WERI-Rb-1 (cell line): ENCODE data around the gene MBD5.

Experiments
- DNase-seq: peaks from one replicate; pipeline ENCODE4 v3.0.0-alpha.2; 2020
- H3K27ac ChIP-seq: fragments of 250-450 bp; sonication (Bioruptor Pico); 2 replicates; pipeline ENCODE4 v1.5.1; 2020; ENCODE audit warnings: mild to moderate bottlenecking, moderate library complexity
- H3K27me3 ChIP-seq: fragments of 250-450 bp; sonication (Bioruptor Pico); 2 replicates; pipeline ENCODE4 v1.5.1; 2021; ENCODE audit warnings: mild to moderate bottlenecking, low read depth, moderate library complexity; ENCODE audit not compliant: insufficient read depth, severe bottlenecking
- H3K36me3 ChIP-seq: fragments of 250-450 bp; sonication (Bioruptor Pico); 2 replicates; pipeline ENCODE4 v1.5.1; 2020; ENCODE audit warnings: mild to moderate bottlenecking, moderate library complexity
- H3K4me3 ChIP-seq: 2 replicates; pipeline ENCODE4 v1.5.1; 2011; ENCODE audit warnings: low read depth, mild to moderate bottlenecking, control low read depth, low read length
- H3K9me3 ChIP-seq: fragments of 250-450 bp; sonication (Bioruptor Pico); 2 replicates; pipeline ENCODE4 v1.5.1; 2021; ENCODE audit warnings: mild to moderate bottlenecking, moderate library complexity; ENCODE audit not compliant: severe bottlenecking
- TF ChIP-seq, protein P1 (sequence below): IDR thresholded peaks from 2 replicates; pipeline ENCODE4 v1.5.1; 2011; ENCODE audit warnings: low read depth, mild to moderate bottlenecking, control low read depth, inconsistent platforms, low read length

The MBD5 gene

DNA sequence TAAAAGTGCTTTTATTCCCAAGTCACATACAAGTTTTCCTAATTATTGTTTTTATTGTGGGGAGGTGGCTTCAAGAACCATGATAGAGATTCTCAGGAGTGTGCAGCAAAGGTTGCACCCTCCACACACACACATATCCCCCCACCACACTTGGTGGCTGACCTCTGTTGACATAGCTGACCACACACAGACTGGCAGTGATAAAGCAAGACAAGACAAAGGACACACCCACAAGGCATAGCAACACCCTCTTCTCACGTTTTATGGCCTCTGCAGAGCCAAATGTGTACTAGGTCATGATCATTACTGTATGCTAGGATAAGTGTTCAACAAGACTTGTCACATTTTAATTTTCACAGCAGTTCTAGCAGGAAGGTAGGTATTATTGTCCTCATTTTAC is 480.7 kb downstream of the MBD5 start:
- Histone ChIP-seq H3K9me3 (no peaks in the 10 kb centered on the region), H3K27me3 (no peaks in the 10 kb centered on the region), H3K36me3 (no peaks in the 10 kb centered on the region), H3K4me3 (no peak overlapping the region), H3K27ac (no peak overlapping the region)
- TF ChIP-seq, protein P1, sequence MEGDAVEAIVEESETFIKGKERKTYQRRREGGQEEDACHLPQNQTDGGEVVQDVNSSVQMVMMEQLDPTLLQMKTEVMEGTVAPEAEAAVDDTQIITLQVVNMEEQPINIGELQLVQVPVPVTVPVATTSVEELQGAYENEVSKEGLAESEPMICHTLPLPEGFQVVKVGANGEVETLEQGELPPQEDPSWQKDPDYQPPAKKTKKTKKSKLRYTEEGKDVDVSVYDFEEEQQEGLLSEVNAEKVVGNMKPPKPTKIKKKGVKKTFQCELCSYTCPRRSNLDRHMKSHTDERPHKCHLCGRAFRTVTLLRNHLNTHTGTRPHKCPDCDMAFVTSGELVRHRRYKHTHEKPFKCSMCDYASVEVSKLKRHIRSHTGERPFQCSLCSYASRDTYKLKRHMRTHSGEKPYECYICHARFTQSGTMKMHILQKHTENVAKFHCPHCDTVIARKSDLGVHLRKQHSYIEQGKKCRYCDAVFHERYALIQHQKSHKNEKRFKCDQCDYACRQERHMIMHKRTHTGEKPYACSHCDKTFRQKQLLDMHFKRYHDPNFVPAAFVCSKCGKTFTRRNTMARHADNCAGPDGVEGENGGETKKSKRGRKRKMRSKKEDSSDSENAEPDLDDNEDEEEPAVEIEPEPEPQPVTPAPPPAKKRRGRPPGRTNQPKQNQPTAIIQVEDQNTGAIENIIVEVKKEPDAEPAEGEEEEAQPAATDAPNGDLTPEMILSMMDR: no peak
- no peak for DNase-seq

DNA sequence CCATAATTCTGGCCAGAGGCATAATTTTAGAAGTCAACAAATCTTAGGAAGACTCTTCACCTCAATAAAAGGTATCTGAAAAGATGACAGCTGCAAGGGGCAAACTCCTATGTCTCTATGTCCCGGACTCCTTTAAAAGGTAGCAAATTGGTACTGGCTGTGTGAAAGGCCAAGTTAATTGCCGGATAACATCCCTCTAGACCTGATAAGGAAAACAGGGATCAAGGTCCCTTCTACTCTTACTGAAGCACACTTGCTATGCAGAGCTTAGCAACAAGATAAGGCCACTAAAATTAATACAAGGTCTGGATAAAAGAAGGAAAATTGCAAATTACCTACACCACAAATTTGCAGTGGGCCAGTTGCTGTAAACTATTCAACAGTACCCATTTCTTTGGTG is 482.6 kb downstream of the MBD5 start:
- DNase-seq: no peak
- H3K4me3 ChIP-seq: no peak overlapping the region
- H3K27me3 ChIP-seq: no peaks in the 10 kb centered on the region
- no peaks in the 10 kb centered on the region for H3K36me3 ChIP-seq
- TF ChIP-seq, protein P1: no peak
- no peaks in the 10 kb centered on the region for H3K9me3 ChIP-seq
- no peak overlapping the region for H3K27ac ChIP-seq

DNA sequence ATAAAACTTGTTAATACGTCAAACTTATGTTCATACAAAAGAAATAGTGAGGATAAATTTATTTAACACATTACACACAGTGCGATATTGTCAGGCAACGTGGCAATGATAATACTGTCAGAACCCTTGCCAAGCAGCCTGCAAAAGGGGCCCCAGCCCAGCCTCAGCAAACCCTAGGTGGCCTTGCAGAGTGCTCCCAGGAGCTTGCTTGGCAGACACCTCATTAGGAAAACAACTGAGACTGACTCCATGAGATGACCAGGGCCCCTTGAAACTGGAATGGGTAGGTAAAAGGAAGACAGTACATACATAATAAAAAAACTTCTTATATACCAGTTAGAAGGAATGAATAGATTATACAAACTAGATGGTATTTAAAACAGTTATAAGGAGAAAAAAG is 487.1 kb downstream of the MBD5 start:
- Histone ChIP-seq H3K27ac (no peak overlapping the region), H3K4me3 (no peak overlapping the region), H3K36me3 (no peaks in the 10 kb centered on the region), H3K27me3 (no peaks in the 10 kb centered on the region), H3K9me3 (no peaks in the 10 kb centered on the region)
- TF ChIP-seq, protein P1: no peak
- no peak for DNase-seq

DNA sequence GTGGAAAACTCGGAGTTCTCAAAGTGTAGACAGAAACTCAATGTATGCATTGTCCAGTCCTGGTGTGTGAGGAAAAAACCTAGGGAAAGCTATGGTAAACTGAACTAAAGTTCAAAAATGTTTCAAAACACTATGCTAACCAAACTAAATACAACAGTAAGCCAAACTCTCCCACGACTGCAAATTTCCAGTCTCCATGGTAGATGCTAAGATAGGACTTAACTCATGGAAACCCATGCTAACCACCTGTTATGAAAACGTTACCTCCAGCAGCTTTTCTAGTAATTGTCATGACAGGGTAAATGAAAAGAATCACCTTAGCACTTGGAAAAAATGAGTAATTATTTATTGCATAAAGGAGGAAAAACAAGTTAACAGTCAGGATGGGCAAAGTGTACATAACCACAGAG is 488.0 kb downstream of the MBD5 start:
- no peaks in the 10 kb centered on the region for H3K36me3 ChIP-seq
- H3K4me3 ChIP-seq: peak overlapping the region; percentile 8; the same call in 1 of the 2 replicates
- DNase-seq: no peak
- no peaks in the 10 kb centered on the region for H3K9me3 ChIP-seq
- H3K27me3 ChIP-seq: no peaks in the 10 kb centered on the region
- TF ChIP-seq, protein P1: no peak
- no peak overlapping the region for H3K27ac ChIP-seq

DNA sequence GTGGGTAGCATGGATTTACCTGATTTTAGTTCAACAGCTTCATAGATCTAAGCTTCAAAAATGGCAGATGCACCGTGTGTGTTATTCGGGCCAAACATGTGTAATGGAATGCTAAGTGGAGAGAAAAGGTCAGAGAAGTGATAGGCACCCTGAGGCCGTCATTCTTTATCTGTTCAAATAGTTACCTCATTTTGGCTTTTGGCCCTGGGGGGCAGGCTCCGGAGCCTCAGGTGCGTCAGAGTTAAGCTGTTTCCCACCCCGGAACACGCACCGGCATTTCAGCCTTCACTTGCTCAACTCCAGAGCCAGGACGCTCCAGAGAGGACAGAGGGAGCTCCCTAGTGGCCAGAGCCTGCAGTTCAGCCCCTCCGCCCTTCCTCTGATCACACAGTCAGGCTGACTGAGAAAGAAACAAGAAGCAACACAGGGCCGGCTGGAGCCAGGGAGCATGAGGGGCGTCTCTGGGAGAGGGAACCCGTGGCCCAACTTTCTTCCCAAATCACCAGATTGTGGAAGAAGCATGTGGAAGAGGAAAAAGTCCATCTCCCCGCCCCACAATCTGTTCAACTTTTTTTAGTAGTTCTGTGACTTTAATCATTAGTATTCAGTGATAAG is 488.5 kb downstream of the MBD5 start:
- no peaks in the 10 kb centered on the region for H3K9me3 ChIP-seq
- H3K27me3 ChIP-seq: no peaks in the 10 kb centered on the region
- H3K27ac ChIP-seq: no peak overlapping the region
- TF ChIP-seq, protein P1: peak; percentile 95
- no peaks in the 10 kb centered on the region for H3K36me3 ChIP-seq
- peak overlapping the region; percentile 8; the same call in 1 of the 2 replicates for H3K4me3 ChIP-seq
- DNase-seq: peak; percentile 85

DNA sequence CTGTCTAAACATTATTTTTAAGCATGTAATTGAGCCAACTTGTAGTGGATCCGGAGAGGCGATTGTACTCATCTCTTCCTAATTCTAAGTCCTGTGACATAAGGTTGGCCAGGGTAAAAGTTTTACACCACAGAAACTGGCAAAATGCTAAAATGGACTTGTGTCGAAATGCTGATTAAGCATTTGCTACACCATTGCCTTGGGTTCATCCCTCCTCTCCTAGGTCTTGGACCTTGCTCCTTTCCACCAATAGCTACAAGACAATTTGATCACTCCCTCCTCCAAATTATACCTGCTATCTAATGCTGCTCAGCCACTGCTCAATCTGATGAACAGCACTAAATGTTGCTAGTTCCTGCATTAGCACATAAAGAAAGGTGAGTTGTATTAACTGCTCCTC is 491.0 kb downstream of the MBD5 start:
- Histone ChIP-seq H3K27ac (no peak overlapping the region), H3K27me3 (no peaks in the 10 kb centered on the region), H3K9me3 (no peaks in the 10 kb centered on the region), H3K4me3 (no peak overlapping the region), H3K36me3 (no peaks in the 10 kb centered on the region)
- no peak for DNase-seq
- TF ChIP-seq, protein P1: no peak
